Activated CD8-positive, alpha-beta T cell treated with anti-CD3 and anti-CD28 coated beads, Interleukin-2, amount 10 ng/mL, durations not matched to agents 7 days and 5 days (primary cell): ENCODE data around the gene BBX. TPM values are rescaled to one million over a fixed set of nuclear protein-coding genes. Genes with fewer than 3 reads are reported as not detected.

Experiments
- ATAC-seq: fragments of 150-1000 bp; cut with Tn5 transposase; one replicate; pipeline ENCODE4 v1.10.0; 2021; ENCODE audit warnings: moderate library complexity
- CTCF ChIA-PET: fragments of 350-600 bp; sonication (Branson Sonifier 250); formaldehyde crosslinking; loops from one replicate; lab custom pipeline; 2021; ENCODE audit warnings: antibody characterized with exemption; lab: Charles Lee
- POLR2A ChIA-PET: fragments of 350-600 bp; sonication (Branson Sonifier 250); formaldehyde crosslinking; loops from one replicate; lab custom pipeline; 2021; ENCODE audit warnings: antibody characterized with exemption; lab: Charles Lee
- DNase-seq: peaks from one replicate; pipeline ENCODE4 v3.0.0-alpha.2; 2020
- H3K27ac Mint-ChIP-seq: one replicate; pipeline ENCODE4 v1.8.0; 2021; ENCODE audit warnings: mild to moderate bottlenecking, mixed read lengths
- H3K27me3 Mint-ChIP-seq: one replicate; pipeline ENCODE4 v1.8.0; 2021; ENCODE audit warnings: low read depth, mixed read lengths
- H3K36me3 Mint-ChIP-seq: one replicate; pipeline ENCODE4 v1.8.0; 2021; ENCODE audit warnings: low read depth, mixed read lengths
- H3K4me1 Mint-ChIP-seq: one replicate; pipeline ENCODE4 v1.8.0; 2021; ENCODE audit warnings: low read depth, mixed read lengths
- H3K4me3 Mint-ChIP-seq: one replicate; pipeline ENCODE4 v1.8.0; 2021; ENCODE audit warnings: mild to moderate bottlenecking, mixed read lengths
- H3K9me3 Mint-ChIP-seq: one replicate; pipeline ENCODE4 v1.8.0; 2022; ENCODE audit warnings: mixed read lengths; ENCODE audit not compliant: insufficient read depth
- total RNA-seq, 2 experiments: library from RNA; stranded (reverse); gene quantifications; one replicate each; pipeline ENCODE4 v1.2.3, GENCODE V29; 2021

BBX gene
- total RNA-seq, 2 experiments from 2014 or later, result 27.3 to 30.1 TPM

DNA sequence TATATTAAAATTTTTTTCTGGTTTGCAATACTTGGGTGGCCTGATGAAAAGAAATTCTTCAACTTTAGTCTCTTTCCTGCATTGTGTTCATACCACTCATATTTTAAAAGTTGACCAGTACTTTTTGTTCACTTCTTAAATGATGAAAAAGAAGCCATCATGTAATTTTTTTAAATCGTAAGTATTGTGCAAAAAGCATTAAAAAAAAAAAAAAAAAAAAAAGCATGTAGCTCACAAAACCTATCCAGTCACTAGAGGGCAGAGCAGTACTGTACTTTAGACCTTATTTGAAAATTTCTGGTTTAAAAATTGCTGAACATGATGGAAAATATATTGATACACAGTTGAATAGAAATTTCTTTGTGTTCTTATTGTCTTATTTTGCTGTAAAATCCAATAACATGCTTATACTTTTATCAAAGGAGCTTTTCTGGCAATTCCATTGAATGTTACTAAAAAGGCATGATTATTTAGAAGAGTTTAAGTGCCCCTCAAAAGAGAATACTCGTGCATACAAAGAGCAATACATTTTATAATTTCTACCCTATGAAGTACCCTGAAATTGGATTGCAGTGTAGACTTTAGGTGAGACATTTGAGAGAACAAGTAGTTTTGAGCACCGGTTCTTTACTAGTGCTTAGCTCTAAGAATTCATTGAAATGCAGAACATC, 137.7 kb downstream of the BBX start:
- POLR2A ChIA-PET, result no interaction called here
- no peak for DNase-seq
- Mint-ChIP-seq H3K4me3 (no peak overlapping the region), H3K36me3 (no peaks in the 10 kb centered on the region), H3K27me3 (no peaks in the 10 kb centered on the region), H3K9me3 (no peaks in the 10 kb centered on the region), H3K4me1 (peaks cover 11% of the 10 kb centered on the region), H3K27ac (no peak overlapping the region)
- no peak for ATAC-seq
- CTCF ChIA-PET, result interaction anchor here (0.5 to 6.5 kb wide), 33 partner anchors 10 to 831 kb away, joined by 3 to 68 read pairs (median 4); no protein-coding TSS in a partner anchor

DNA sequence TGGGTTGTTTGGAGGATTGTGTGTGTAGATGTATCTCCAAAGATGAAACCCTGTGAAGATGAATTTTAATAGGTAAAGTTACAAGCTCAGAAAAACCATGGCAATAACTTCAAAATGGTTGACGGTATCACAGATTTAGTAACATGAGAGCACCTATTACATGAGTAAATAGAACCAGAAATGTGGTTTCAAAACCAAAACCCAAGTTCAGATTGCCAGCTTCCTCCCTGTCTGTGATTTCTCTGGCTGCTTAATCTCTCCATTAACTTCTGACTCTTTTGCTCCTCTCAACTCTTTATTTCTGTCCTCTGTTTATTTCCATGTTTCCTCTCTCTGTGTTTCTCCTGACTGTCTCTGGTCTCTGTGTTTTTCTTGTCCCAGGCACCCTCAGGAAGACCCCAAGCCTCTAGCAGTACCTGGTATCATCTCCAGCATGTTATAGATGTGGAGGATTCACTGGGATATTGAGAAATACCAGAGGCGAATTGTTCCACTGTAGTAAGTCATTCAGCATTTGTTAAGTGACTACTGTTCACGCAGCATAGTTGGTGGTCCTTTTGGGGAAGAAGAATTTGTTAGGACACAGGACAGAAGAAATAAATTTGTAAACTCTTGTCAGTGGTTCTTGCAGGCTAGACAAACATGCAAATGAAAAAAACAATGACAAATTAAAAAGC, 138.8 kb downstream of the BBX start:
- ATAC-seq (peak; percentile 69), DNase-seq (no peak)
- ChIA-PET POLR2A (interaction anchor here (0.7 to 0.9 kb wide), 2 partner anchors 16 to 62 kb away, joined by 3 to 4 read pairs; no protein-coding TSS in a partner anchor), CTCF (interaction anchor here (0.8 to 6.5 kb wide), 17 partner anchors 9 to 426 kb away, joined by 3 to 68 read pairs (median 5); no protein-coding TSS in a partner anchor)
- Mint-ChIP-seq H3K4me3 (no peak overlapping the region), H3K27ac (no peak overlapping the region), H3K9me3 (no peaks in the 10 kb centered on the region), H3K36me3 (no peaks in the 10 kb centered on the region), H3K4me1 (peaks cover 11% of the 10 kb centered on the region), H3K27me3 (no peaks in the 10 kb centered on the region)

DNA sequence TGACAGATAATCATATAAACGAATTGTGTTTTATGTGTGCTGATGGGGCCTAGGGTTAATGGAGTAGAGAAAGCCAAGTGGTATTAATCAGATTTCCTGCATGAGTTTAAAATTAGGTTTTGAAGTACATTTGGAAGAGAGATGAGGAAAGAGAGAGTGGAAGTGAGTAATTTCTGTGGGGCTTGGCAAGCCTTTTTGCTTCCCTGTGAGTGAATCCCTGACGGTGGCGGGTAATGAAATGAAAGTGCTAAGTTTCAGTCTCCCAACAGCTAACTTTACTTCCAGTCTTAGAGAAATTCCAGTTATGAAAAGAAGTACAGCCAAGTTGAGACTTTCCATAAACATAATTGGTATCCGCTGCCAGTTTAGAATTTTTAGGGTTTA, 139.4 kb downstream of the BBX start:
- Mint-ChIP-seq H3K27me3 (no peaks in the 10 kb centered on the region), H3K4me3 (no peak overlapping the region), H3K4me1 (peaks cover 11% of the 10 kb centered on the region), H3K27ac (peak overlapping the region; percentile 24), H3K36me3 (no peaks in the 10 kb centered on the region), H3K9me3 (no peaks in the 10 kb centered on the region)
- POLR2A ChIA-PET, result interaction anchor here (0.7 kb wide), 1 partner anchor 63 kb away, joined by 4 read pairs; no protein-coding TSS in a partner anchor
- CTCF ChIA-PET, result interaction anchor here (0.9 to 6.5 kb wide), 7 partner anchors 9 to 134 kb away, joined by 3 to 68 read pairs (median 5); no protein-coding TSS in a partner anchor
- no peak for ATAC-seq
- DNase-seq, result no peak

DNA sequence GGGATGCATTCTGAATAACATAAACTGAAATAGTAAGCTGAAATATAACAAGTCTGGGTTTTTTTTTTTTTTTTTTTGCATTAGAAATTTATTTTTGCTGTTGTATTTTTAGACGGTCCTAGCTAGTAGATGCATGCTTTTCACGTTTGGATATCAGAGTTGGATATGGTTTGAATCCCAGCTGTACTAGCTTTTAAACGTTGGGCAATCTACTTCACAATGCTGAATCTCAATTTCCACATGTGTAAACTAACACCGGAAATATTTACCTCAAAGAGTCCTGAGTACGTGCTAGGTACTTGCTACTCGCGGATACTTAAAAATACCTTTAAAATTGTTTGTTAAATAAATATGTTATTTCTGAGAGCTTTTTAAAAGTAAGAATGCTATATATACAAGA, 139.8 kb downstream of the BBX start:
- no peaks in the 10 kb centered on the region for H3K36me3 Mint-ChIP-seq
- POLR2A ChIA-PET, result interaction anchor here (0.7 kb wide), 1 partner anchor 63 kb away, joined by 4 read pairs; no protein-coding TSS in a partner anchor
- no peak overlapping the region for H3K4me3 Mint-ChIP-seq
- DNase-seq (no peak), ATAC-seq (no peak)
- CTCF ChIA-PET, result interaction anchor here (1.1 to 6.5 kb wide), 5 partner anchors 8 to 135 kb away, joined by 3 to 68 read pairs (median 5); no protein-coding TSS in a partner anchor
- H3K9me3 Mint-ChIP-seq, result no peaks in the 10 kb centered on the region
- no peak overlapping the region for H3K27ac Mint-ChIP-seq
- H3K4me1 Mint-ChIP-seq, result peaks cover 11% of the 10 kb centered on the region
- no peaks in the 10 kb centered on the region for H3K27me3 Mint-ChIP-seq

- ChIA-PET POLR2A (no interaction called here), CTCF (interaction anchor here (2.2 to 6.5 kb wide), 2 partner anchors 13 to 88 kb away, joined by 7 to 68 read pairs; no protein-coding TSS in a partner anchor)
- no peak for DNase-seq
- Mint-ChIP-seq H3K9me3 (no peaks in the 10 kb centered on the region), H3K4me1 (peaks cover 11% of the 10 kb centered on the region), H3K27me3 (no peaks in the 10 kb centered on the region), H3K36me3 (no peaks in the 10 kb centered on the region), H3K4me3 (no peak overlapping the region), H3K27ac (no peak overlapping the region)
- no peak for ATAC-seq
Measured at GRCh38 chr3:107663266-107663665, 140.5 kb downstream of the BBX start.

DNA sequence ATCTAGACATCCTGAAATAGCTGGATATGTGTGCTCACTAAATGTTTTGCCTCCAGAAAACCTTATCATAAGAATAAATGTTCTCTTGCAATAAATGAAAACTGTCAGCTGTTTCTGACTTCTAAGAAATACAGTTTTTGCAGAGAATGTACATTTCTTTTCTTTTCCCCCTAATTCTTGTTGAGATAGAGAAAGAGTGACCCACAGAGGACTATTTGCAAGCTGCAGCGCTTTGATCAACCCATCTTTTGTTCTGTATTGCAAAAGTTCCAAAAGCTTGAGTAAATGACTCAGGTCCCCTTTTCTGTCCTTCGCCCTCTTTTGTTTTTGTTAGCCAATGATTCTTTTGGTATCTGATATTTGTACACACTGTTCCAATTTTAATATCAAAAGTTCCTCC, 141.9 kb downstream of the BBX start:
- CTCF ChIA-PET, result interaction anchor here (0.7 to 2.9 kb wide), 6 partner anchors 9 to 393 kb away, joined by 3 to 17 read pairs (median 5); no protein-coding TSS in a partner anchor
- DNase-seq (no peak), ATAC-seq (no peak)
- POLR2A ChIA-PET, result no interaction called here
- H3K9me3 Mint-ChIP-seq, result no peaks in the 10 kb centered on the region
- no peak overlapping the region for H3K4me3 Mint-ChIP-seq
- peaks cover 11% of the 10 kb centered on the region for H3K4me1 Mint-ChIP-seq
- no peaks in the 10 kb centered on the region for H3K36me3 Mint-ChIP-seq
- no peaks in the 10 kb centered on the region for H3K27me3 Mint-ChIP-seq
- no peak overlapping the region for H3K27ac Mint-ChIP-seq

GRCh38 chr3:107665351-107665750, 142.6 kb downstream of the BBX start:
- Mint-ChIP-seq H3K36me3 (no peaks in the 10 kb centered on the region), H3K27me3 (no peaks in the 10 kb centered on the region), H3K27ac (no peak overlapping the region), H3K4me1 (peaks cover 11% of the 10 kb centered on the region), H3K4me3 (no peak overlapping the region), H3K9me3 (no peaks in the 10 kb centered on the region)
- no peak for DNase-seq
- ChIA-PET CTCF (interaction anchor here (0.7 to 2.9 kb wide), 6 partner anchors 10 to 394 kb away, joined by 3 to 17 read pairs (median 5); no protein-coding TSS in a partner anchor), POLR2A (no interaction called here)
- ATAC-seq, result no peak

DNA sequence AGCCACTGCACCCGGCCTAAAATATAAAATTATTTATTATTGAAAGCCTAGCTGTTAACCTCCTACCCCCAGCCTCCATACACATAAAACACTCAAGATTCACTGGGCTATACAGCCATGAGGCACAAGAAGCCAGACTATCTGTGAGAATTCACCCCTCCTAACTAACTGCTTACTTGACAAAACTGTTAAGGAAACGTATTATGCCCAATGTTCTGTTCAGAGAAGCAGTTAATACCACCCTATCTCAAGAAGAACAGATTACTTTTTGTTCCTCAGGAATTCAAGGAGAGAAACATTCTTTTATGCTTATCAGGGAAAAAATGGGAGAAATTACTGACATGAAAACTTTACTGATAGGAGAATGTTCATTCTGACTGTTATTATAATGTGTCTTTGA, 144.1 kb downstream of the BBX start:
- Mint-ChIP-seq H3K27me3 (no peaks in the 10 kb centered on the region), H3K9me3 (no peaks in the 10 kb centered on the region), H3K27ac (no peak overlapping the region), H3K4me1 (peaks cover 3% of the 10 kb centered on the region), H3K4me3 (no peak overlapping the region), H3K36me3 (no peaks in the 10 kb centered on the region)
- ChIA-PET POLR2A (no interaction called here), CTCF (no interaction called here)
- DNase-seq, result no peak
- no peak for ATAC-seq

- H3K9me3 Mint-ChIP-seq, result no peaks in the 10 kb centered on the region
- no peak overlapping the region for H3K27ac Mint-ChIP-seq
- H3K4me3 Mint-ChIP-seq, result no peak overlapping the region
- ATAC-seq (no peak), DNase-seq (no peak)
- H3K27me3 Mint-ChIP-seq, result no peaks in the 10 kb centered on the region
- no peaks in the 10 kb centered on the region for H3K36me3 Mint-ChIP-seq
- H3K4me1 Mint-ChIP-seq, result no peaks in the 10 kb centered on the region
- POLR2A ChIA-PET, result no interaction called here
- CTCF ChIA-PET, result interaction anchor here (1.7 kb wide), 2 partner anchors 8 to 9 kb away, joined by 4 to 9 read pairs; no protein-coding TSS in a partner anchor
Measured at GRCh38 chr3:107668416-107668815, 145.7 kb downstream of the BBX start.

DNA sequence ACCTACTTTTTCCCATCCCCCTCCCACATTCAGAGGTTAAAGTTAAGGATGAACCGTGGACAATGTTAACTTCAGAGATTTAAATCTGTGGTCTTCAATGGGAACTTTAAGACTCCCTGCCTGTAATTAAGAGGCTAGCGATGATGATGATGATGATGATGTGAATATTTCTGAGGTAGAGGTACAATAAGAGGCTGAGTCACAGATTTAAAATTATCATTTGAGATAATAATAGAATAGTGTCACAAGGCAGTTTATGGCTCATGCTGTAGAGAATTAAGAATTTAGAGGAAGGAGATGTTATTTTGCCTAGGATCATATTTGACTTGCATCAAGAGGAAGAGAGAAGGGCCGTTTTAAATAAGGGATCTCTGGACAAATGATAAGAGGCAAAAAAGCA, 146.2 kb downstream of the BBX start:
- Mint-ChIP-seq H3K4me3 (no peak overlapping the region), H3K4me1 (no peaks in the 10 kb centered on the region), H3K27ac (no peak overlapping the region), H3K27me3 (no peaks in the 10 kb centered on the region), H3K36me3 (no peaks in the 10 kb centered on the region), H3K9me3 (no peaks in the 10 kb centered on the region)
- POLR2A ChIA-PET, result no interaction called here
- DNase-seq (no peak), ATAC-seq (no peak)
- CTCF ChIA-PET, result interaction anchor here (1.7 kb wide), 2 partner anchors 7 to 9 kb away, joined by 4 to 9 read pairs; no protein-coding TSS in a partner anchor

- Mint-ChIP-seq H3K27me3 (no peaks in the 10 kb centered on the region), H3K27ac (no peak overlapping the region), H3K4me1 (no peaks in the 10 kb centered on the region), H3K9me3 (no peaks in the 10 kb centered on the region), H3K4me3 (no peak overlapping the region), H3K36me3 (no peaks in the 10 kb centered on the region)
- CTCF ChIA-PET, result interaction anchor here (1.9 kb wide), 1 partner anchor 9 kb away, joined by 7 read pairs; no protein-coding TSS in a partner anchor
- ATAC-seq, result no peak
- POLR2A ChIA-PET, result no interaction called here
- no peak for DNase-seq
Measured at GRCh38 chr3:107669669-107670068, 146.9 kb downstream of the BBX start.
